DOHH2 (cell line): ENCODE results near the gene ANKRD6.

Source experiments
- H3F3A ChIP-seq: fragments of 200-600 bp; sonication (generic), shearing (Covaris generic); 2 replicates; pipeline ENCODE4 v1.6.0; 2016; ENCODE audit warnings: antibody characterized with exemption, mild to moderate bottlenecking; ENCODE audit not compliant: control insufficient read depth, insufficient read depth
- H3K27ac ChIP-seq: fragments of 200-600 bp; sonication (generic); 2 replicates; pipeline ENCODE4 v1.5.1; 2014; ENCODE audit warnings: low read depth, mild to moderate bottlenecking, low read length, moderate library complexity
- H3K27me3 ChIP-seq: fragments of 200-600 bp; sonication (generic); 2 replicates; pipeline ENCODE4 v1.6.1; 2014; ENCODE audit warnings: mild to moderate bottlenecking, low read length, mixed read lengths; ENCODE audit not compliant: control insufficient read depth
- H3K36me3 ChIP-seq: fragments of 200-600 bp; sonication (generic); 2 replicates; pipeline ENCODE4 v1.6.1; 2014; ENCODE audit warnings: mild to moderate bottlenecking, low read length, moderate library complexity, mixed read lengths; ENCODE audit not compliant: control insufficient read depth
- H3K4me1 ChIP-seq: fragments of 200-600 bp; sonication (generic); 2 replicates; pipeline ENCODE4 v1.6.1; 2014; ENCODE audit warnings: mild to moderate bottlenecking, low read length, mixed read lengths; ENCODE audit not compliant: control insufficient read depth
- H3K4me2 ChIP-seq: fragments of 200-600 bp; sonication (generic); 2 replicates; pipeline ENCODE4 v1.6.0; 2014; ENCODE audit warnings: mild to moderate bottlenecking, low read length, moderate library complexity
- H3K4me3 ChIP-seq: fragments of 200-600 bp; sonication (generic); 2 replicates; pipeline ENCODE4 v1.5.1; 2014; ENCODE audit warnings: mild to moderate bottlenecking, low read length, mixed read lengths
- H3K79me2 ChIP-seq: fragments of 200-600 bp; sonication (generic); 2 replicates; pipeline ENCODE4 v1.6.1; 2014; ENCODE audit warnings: mild to moderate bottlenecking, low read length, mixed read lengths; ENCODE audit not compliant: control insufficient read depth
- H3K9me2 ChIP-seq: fragments of 200-600 bp; sonication (generic); replicated peaks from 2 replicates; pipeline ENCODE4 v1.6.1; 2014; ENCODE audit warnings: mild to moderate bottlenecking, low read length, mixed read lengths; ENCODE audit not compliant: control insufficient read depth
- H3K9me3 ChIP-seq: fragments of 200-600 bp; sonication (generic); 2 replicates; pipeline ENCODE4 v1.6.1; 2014; ENCODE audit warnings: antibody characterized with exemption, low read length, mixed read lengths; ENCODE audit not compliant: control insufficient read depth, insufficient read depth
- H4K20me1 ChIP-seq: fragments of 200-600 bp; sonication (generic); 2 replicates; pipeline ENCODE4 v1.6.0; 2014; ENCODE audit warnings: low read depth, mild to moderate bottlenecking, antibody characterized with exemption, low read length, moderate library complexity; ENCODE audit not compliant: control insufficient read depth, insufficient read depth
- CTCF ChIP-seq: fragments of 200-600 bp; sonication (generic); IDR thresholded peaks from one replicate; pipeline ENCODE4 v1.5.1; 2014; ENCODE audit warnings: antibody characterized with exemption, mild to moderate bottlenecking, low read depth, low read length; ENCODE audit not compliant: poor library complexity, severe bottlenecking
- EZH2phosphoT487 ChIP-seq: fragments of 200-600 bp; sonication (generic); IDR thresholded peaks from 2 replicates; pipeline ENCODE4 v1.6.1; 2017; ENCODE audit warnings: borderline replicate concordance, mild to moderate bottlenecking, antibody characterized with exemption, low read length, moderate library complexity, mixed read lengths

The ANKRD6 gene

GRCh38 chr6:89547281-89547680 lies 114.3 kb downstream of the ANKRD6 start:
- no peak overlapping the region for H3K27ac ChIP-seq
- no peak overlapping the region for H3K4me3 ChIP-seq
- no peaks in the 10 kb centered on the region for H4K20me1 ChIP-seq
- no peak overlapping the region for H3K4me2 ChIP-seq
- H3K9me2 ChIP-seq: no peaks in the 10 kb centered on the region
- no peaks in the 10 kb centered on the region for H3K36me3 ChIP-seq
- H3K27me3 ChIP-seq: peaks cover 5% of the 10 kb centered on the region; the same call in 1 of the 2 replicates
- TF ChIP-seq CTCF: no peak
- TF ChIP-seq EZH2phosphoT487: no peak
- no peaks in the 10 kb centered on the region for H3K9me3 ChIP-seq
- H3F3A ChIP-seq: no peaks in the 10 kb centered on the region
- H3K4me1 ChIP-seq: no peaks in the 10 kb centered on the region
- H3K79me2 ChIP-seq: no peaks in the 10 kb centered on the region

DNA sequence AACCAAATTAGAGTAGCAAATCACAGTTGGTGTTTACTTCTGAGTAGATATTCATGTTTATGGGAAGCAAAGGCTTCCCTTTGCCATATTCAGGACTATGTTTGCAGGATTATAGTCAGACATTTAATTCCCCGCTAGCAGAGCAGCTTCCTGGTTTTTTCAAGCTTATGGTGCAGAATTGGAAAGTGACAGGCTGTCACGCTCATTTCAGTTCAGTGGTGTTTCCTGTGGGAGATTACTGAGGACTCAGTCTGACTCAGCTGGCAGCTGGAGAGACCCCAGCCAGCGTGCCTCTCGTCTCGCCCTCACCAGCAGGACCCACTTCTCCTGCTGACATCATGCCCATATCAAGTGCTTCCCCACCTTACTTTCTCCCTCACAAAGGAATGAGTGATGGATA lies 120.5 kb downstream of the ANKRD6 start:
- no peak for TF ChIP-seq EZH2phosphoT487
- TF ChIP-seq CTCF: no peak
- H3K4me2 ChIP-seq: no peak overlapping the region
- peaks cover 5% of the 10 kb centered on the region; the same call in 1 of the 2 replicates for H3K4me1 ChIP-seq
- H3K27ac ChIP-seq: no peak overlapping the region
- no peaks in the 10 kb centered on the region for H3K79me2 ChIP-seq
- no peak overlapping the region for H3K4me3 ChIP-seq
- H3K36me3 ChIP-seq: no peaks in the 10 kb centered on the region
- no peaks in the 10 kb centered on the region; the same call in 1 of the 2 replicates for H3K9me3 ChIP-seq
- no peaks in the 10 kb centered on the region for H3K9me2 ChIP-seq
- H3F3A ChIP-seq: no peaks in the 10 kb centered on the region
- no peaks in the 10 kb centered on the region for H4K20me1 ChIP-seq
- H3K27me3 ChIP-seq: peaks cover 22% of the 10 kb centered on the region

DNA sequence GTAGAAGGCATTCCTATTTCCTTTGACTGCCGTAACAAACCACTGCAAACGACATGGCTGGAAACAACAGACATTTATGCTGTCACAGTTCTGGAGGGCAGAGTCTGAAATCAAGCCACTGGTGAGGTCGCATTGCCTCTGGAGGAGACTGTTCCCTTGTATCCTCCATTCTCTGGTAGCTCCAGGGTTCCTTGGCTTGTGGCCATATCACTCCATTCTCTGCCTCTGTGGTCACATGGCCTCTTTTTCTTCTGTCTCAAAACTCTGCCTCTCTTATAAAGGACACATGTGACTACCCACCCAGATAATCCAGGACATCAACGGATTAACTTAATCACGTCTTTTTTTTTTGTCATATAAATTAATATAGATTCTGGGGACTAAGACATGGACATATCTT lies 121.2 kb downstream of the ANKRD6 start:
- H3K4me1 ChIP-seq: peaks cover 5% of the 10 kb centered on the region; the same call in 1 of the 2 replicates
- no peaks in the 10 kb centered on the region for H4K20me1 ChIP-seq
- H3K36me3 ChIP-seq: no peaks in the 10 kb centered on the region
- no peaks in the 10 kb centered on the region for H3K79me2 ChIP-seq
- TF ChIP-seq CTCF (no peak), EZH2phosphoT487 (no peak)
- H3K9me2 ChIP-seq: no peaks in the 10 kb centered on the region
- H3K4me3 ChIP-seq: no peak overlapping the region
- peaks cover 22% of the 10 kb centered on the region for H3K27me3 ChIP-seq
- H3K9me3 ChIP-seq: no peaks in the 10 kb centered on the region; the same call in 1 of the 2 replicates
- H3K4me2 ChIP-seq: no peak overlapping the region
- no peaks in the 10 kb centered on the region for H3F3A ChIP-seq
- H3K27ac ChIP-seq: no peak overlapping the region
